ENCODE data around the gene PRR22. TPM values are rescaled to one million over a fixed set of nuclear protein-coding genes. Genes with fewer than 3 reads are reported as not detected.

Gene PRR22
- total RNA-seq, 1 donor, result 0.36 TPM

DNA sequence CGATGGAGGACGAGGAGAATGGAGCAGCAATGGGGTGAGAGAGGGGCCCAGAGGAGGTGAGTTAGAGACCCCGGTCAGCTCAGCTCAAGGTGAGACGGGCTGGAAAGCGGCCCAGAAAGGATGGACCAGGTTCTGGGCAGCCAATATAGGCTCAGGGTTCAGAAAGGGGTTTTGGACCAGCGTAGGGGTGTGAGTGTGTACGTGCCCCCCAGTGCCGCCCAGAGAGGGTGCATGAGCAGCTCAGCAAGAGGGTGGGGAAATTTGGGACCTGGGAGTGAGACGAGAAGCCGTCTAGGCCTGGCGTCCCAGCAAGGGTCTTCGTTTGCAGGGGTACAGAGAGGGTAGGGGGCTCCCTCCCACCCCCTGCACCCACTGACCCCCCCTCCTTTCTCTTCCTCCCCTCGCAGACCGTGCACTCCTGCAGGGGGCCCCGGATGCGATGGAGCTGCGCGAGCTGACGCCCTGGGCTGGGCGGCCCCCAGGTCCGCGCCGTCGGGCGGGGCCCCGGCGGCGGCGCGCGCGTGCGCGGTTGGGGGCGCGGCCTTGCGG is 42.9 kb upstream of the PRR22 start:
- Histone ChIP-seq H3K27ac (ENCODE audit: low read depth, low read length) (no peak overlapping the region), H3K79me2 (ENCODE audit: insufficient read depth, low read length) (no peaks in the 10 kb centered on the region), H2AFZ (ENCODE audit: low read length) (no peak overlapping the region), H3K4me1 (ENCODE audit: insufficient read depth, low read length) (peaks cover 12% of the 10 kb centered on the region), H3K9me3 (ENCODE audit: low read depth, low read length) (no peaks in the 10 kb centered on the region), H3K36me3 (ENCODE audit: insufficient read depth, low read length) (no peaks in the 10 kb centered on the region), H3K27me3 (ENCODE audit: insufficient read depth, low read length) (peaks cover 20% of the 10 kb centered on the region), H3K4me3 (ENCODE audit: insufficient read depth, low read length) (peak overlapping the region; percentile 77), H3K4me2 (ENCODE audit: insufficient read depth, low read length) (peak overlapping the region; percentile 36), H4K20me1 (ENCODE audit: insufficient read depth, low read length) (no peaks in the 10 kb centered on the region)
- DNase-seq (ENCODE audit: insufficient read length, low spot score, missing footprints), result peak; percentile 80
- TF ChIP-seq, protein P1, sequence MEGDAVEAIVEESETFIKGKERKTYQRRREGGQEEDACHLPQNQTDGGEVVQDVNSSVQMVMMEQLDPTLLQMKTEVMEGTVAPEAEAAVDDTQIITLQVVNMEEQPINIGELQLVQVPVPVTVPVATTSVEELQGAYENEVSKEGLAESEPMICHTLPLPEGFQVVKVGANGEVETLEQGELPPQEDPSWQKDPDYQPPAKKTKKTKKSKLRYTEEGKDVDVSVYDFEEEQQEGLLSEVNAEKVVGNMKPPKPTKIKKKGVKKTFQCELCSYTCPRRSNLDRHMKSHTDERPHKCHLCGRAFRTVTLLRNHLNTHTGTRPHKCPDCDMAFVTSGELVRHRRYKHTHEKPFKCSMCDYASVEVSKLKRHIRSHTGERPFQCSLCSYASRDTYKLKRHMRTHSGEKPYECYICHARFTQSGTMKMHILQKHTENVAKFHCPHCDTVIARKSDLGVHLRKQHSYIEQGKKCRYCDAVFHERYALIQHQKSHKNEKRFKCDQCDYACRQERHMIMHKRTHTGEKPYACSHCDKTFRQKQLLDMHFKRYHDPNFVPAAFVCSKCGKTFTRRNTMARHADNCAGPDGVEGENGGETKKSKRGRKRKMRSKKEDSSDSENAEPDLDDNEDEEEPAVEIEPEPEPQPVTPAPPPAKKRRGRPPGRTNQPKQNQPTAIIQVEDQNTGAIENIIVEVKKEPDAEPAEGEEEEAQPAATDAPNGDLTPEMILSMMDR (IDR thresholded peaks at IDR 0.05; ENCODE audit: extremely low read depth, low read depth, low read length), result no peak

DNA sequence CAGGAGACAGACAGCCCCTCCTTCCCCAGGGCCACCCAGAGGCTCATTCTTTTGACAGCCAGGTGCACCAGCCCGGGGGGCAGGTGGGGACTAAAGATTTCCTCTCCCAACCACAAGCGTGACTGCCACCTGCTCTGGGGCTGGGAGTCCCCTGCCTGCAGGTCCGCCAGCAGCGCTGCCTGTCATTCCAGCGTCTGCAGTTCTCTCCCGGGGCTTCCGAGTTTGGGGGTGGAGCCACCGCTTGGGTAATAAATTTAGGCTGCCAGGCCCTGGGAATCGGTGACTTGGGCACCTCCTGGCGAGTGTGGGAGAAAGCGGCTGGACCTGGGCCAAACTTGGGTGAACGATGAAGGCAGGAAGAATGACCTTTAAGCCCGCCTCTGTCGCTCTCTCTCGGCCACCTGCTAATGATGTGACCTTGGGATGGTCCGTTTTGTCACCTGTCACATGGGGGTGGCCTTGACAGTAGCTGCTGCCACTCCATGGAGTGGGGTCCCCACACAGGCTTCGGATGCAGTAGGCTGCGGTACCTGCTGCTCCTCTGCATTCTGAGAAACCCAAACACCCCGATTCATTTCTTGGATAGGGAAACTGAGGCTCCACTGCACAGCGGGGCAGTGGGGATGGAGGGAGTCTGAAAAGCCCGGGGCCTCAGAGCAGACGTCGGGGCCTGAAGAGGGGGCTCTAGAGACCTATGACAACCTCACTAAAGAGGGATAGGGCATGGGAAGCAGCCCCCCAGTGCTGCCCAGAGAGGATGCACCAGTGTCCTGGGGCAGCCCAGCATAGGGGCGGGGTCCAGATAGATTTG is 42.2 kb upstream of the PRR22 start:
- Histone ChIP-seq H3K4me3 (ENCODE audit: insufficient read depth, low read length) (no peak overlapping the region), H2AFZ (ENCODE audit: low read length) (no peak overlapping the region), H3K79me2 (ENCODE audit: insufficient read depth, low read length) (no peaks in the 10 kb centered on the region), H3K4me1 (ENCODE audit: insufficient read depth, low read length) (peaks cover 12% of the 10 kb centered on the region), H3K9me3 (ENCODE audit: low read depth, low read length) (no peaks in the 10 kb centered on the region), H3K27ac (ENCODE audit: low read depth, low read length) (no peak overlapping the region), H3K27me3 (ENCODE audit: insufficient read depth, low read length) (peaks cover 20% of the 10 kb centered on the region), H3K4me2 (ENCODE audit: insufficient read depth, low read length) (no peak overlapping the region), H4K20me1 (ENCODE audit: insufficient read depth, low read length) (no peaks in the 10 kb centered on the region), H3K36me3 (ENCODE audit: insufficient read depth, low read length) (no peaks in the 10 kb centered on the region)
- TF ChIP-seq, protein P1 (IDR thresholded peaks at IDR 0.05; ENCODE audit: extremely low read depth, low read depth, low read length), result peak; percentile 20
- DNase-seq (ENCODE audit: insufficient read length, low spot score, missing footprints), result peak; percentile 94

DNA sequence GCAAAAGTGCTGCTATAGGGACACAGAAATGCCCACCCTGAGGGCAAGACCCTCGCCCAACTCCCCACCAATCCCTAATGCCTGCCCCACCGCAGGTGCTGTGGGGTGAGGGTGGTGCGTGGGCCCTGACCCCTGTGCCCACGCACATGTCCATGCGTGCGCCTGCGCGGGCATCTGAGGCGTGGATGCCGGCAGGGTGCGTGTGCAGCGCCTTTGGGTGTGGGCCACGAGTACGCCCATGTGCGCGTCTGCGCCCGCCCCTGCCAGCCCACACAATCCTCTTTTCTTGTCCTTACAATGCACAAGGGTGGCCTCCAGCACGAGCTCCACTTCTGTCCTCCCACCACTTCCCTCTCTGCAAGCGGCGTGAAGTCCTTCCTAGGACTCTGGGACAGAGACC is 40.6 kb upstream of the PRR22 start:
- TF ChIP-seq, protein P1 (IDR thresholded peaks at IDR 0.05; ENCODE audit: extremely low read depth, low read depth, low read length), result no peak
- Histone ChIP-seq H2AFZ (ENCODE audit: low read length) (no peak overlapping the region), H3K4me1 (ENCODE audit: insufficient read depth, low read length) (peaks cover 12% of the 10 kb centered on the region), H3K4me3 (ENCODE audit: insufficient read depth, low read length) (no peak overlapping the region), H3K27ac (ENCODE audit: low read depth, low read length) (no peak overlapping the region), H3K4me2 (ENCODE audit: insufficient read depth, low read length) (no peak overlapping the region), H3K36me3 (ENCODE audit: insufficient read depth, low read length) (no peaks in the 10 kb centered on the region), H3K9me3 (ENCODE audit: low read depth, low read length) (no peaks in the 10 kb centered on the region), H3K79me2 (ENCODE audit: insufficient read depth, low read length) (no peaks in the 10 kb centered on the region), H3K27me3 (ENCODE audit: insufficient read depth, low read length) (peaks cover 20% of the 10 kb centered on the region), H4K20me1 (ENCODE audit: insufficient read depth, low read length) (no peaks in the 10 kb centered on the region)
- DNase-seq (ENCODE audit: insufficient read length, low spot score, missing footprints), result no peak

DNA sequence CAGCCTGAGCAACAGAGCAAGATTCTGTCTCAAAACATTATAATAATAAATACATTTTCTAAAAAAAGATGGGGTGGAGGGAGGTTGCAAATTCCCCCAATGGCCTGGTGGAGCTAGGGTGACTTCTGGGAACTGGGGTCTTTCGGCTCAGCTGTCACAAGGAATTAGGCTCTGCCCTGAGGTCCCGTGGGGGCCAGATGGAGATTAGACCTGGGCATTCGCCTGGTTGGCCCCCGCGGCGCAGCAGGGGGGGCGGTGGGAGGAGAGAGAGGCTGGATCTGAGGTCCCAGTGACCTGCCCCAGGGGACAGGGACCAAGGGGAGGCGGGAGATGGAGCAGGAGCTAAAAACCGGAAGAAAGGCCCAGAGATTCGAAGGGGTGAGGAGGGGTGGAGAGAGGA is 40.2 kb upstream of the PRR22 start:
- no peaks in the 10 kb centered on the region for H3K79me2 ChIP-seq (ENCODE audit: insufficient read depth, low read length)
- no peak overlapping the region for H2AFZ ChIP-seq (ENCODE audit: low read length)
- H3K4me1 ChIP-seq (ENCODE audit: insufficient read depth, low read length), result peaks cover 12% of the 10 kb centered on the region
- H3K36me3 ChIP-seq (ENCODE audit: insufficient read depth, low read length), result no peaks in the 10 kb centered on the region
- peak; percentile 79 for DNase-seq (ENCODE audit: insufficient read length, low spot score, missing footprints)
- H3K27ac ChIP-seq (ENCODE audit: low read depth, low read length), result no peak overlapping the region
- TF ChIP-seq, protein P1 (IDR thresholded peaks at IDR 0.05; ENCODE audit: extremely low read depth, low read depth, low read length), result no peak
- no peaks in the 10 kb centered on the region for H3K9me3 ChIP-seq (ENCODE audit: low read depth, low read length)
- no peaks in the 10 kb centered on the region for H4K20me1 ChIP-seq (ENCODE audit: insufficient read depth, low read length)
- H3K4me3 ChIP-seq (ENCODE audit: insufficient read depth, low read length), result no peak overlapping the region
- no peak overlapping the region for H3K4me2 ChIP-seq (ENCODE audit: insufficient read depth, low read length)
- H3K27me3 ChIP-seq (ENCODE audit: insufficient read depth, low read length), result peaks cover 17% of the 10 kb centered on the region

Data from osteoblast (primary cell).